ENCODE results near the gene CSF1R.

CSF1R gene

DNA sequence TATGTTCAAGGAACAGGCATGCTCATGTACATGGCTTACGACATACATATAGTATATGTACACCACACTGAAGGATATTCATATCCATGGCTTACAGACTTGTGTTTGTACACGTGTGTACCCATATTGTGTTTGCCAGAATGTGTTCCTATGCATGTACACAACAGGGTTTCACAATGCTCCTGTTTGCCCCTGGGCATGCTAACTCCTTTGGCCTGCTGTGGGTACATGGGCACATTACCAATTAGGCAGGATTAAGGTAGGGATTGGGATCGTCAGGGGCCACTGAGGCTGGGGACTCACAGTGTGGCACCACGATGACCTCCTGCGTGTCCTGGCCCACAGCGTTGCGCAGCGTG lies 43.1 kb upstream of the CSF1R start:
- Histone ChIP-seq H4K20me1 (ENCODE audit: insufficient read depth, low read length) (no peaks in the 10 kb centered on the region), H3K79me2 (ENCODE audit: insufficient read depth, low read length) (no peaks in the 10 kb centered on the region), H3K9ac (ENCODE audit: low read depth, low read length) (no peak overlapping the region), H3K27ac (ENCODE audit: low read length) (no peak overlapping the region), H3K27me3 (ENCODE audit: insufficient read depth, low read length, poor library complexity) (no peaks in the 10 kb centered on the region), H3K4me2 (ENCODE audit: insufficient read depth, low read length) (no peak overlapping the region), H2AFZ (ENCODE audit: low read depth, low read length) (no peak overlapping the region), H3K36me3 (ENCODE audit: insufficient read depth, low read length) (no peaks in the 10 kb centered on the region; the same call in 1 of the 2 replicates), H3K9me3 (ENCODE audit: insufficient read depth, low read length, severe bottlenecking) (no peaks in the 10 kb centered on the region), H3K4me3 (ENCODE audit: low read depth in 1 of 2, low read length in 2 of 2) (no peak overlapping the region), H3K4me1 (ENCODE audit: insufficient read depth, low read length) (no peaks in the 10 kb centered on the region)
- TF ChIP-seq EZH2 (IDR thresholded peaks at IDR 0.05; ENCODE audit: borderline replicate concordance, low read depth, low read length, severe bottlenecking) = no peak
- TF ChIP-seq, protein P1, sequence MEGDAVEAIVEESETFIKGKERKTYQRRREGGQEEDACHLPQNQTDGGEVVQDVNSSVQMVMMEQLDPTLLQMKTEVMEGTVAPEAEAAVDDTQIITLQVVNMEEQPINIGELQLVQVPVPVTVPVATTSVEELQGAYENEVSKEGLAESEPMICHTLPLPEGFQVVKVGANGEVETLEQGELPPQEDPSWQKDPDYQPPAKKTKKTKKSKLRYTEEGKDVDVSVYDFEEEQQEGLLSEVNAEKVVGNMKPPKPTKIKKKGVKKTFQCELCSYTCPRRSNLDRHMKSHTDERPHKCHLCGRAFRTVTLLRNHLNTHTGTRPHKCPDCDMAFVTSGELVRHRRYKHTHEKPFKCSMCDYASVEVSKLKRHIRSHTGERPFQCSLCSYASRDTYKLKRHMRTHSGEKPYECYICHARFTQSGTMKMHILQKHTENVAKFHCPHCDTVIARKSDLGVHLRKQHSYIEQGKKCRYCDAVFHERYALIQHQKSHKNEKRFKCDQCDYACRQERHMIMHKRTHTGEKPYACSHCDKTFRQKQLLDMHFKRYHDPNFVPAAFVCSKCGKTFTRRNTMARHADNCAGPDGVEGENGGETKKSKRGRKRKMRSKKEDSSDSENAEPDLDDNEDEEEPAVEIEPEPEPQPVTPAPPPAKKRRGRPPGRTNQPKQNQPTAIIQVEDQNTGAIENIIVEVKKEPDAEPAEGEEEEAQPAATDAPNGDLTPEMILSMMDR (IDR thresholded peaks at IDR 0.05; ENCODE audit: borderline replicate concordance, extremely low read depth, low read length, poor library complexity, severe bottlenecking) = no peak
- ATAC-seq (ENCODE audit: insufficient read depth, low read depth) = no peak
- no peak for DNase-seq

DNA sequence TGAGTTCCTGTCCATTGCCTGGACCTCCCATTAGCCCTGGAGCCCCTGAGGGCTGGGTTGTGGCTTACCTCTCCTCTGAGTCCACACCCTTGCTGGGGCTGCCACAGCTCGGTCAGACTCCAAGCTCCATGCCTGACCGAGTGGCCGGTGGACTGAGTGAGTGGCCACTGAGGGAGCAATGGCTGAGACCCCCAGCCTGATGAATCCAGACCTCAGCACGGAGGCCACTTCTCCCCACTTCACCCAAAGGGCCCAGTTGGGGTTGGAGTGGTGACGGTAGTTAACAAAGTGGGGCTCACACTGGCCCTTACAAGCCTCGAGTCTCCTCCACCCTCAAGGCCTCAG lies 40.5 kb upstream of the CSF1R start:
- ATAC-seq (ENCODE audit: insufficient read depth, low read depth) = no peak
- H2AFZ ChIP-seq (ENCODE audit: low read depth, low read length) = no peak overlapping the region

DNA sequence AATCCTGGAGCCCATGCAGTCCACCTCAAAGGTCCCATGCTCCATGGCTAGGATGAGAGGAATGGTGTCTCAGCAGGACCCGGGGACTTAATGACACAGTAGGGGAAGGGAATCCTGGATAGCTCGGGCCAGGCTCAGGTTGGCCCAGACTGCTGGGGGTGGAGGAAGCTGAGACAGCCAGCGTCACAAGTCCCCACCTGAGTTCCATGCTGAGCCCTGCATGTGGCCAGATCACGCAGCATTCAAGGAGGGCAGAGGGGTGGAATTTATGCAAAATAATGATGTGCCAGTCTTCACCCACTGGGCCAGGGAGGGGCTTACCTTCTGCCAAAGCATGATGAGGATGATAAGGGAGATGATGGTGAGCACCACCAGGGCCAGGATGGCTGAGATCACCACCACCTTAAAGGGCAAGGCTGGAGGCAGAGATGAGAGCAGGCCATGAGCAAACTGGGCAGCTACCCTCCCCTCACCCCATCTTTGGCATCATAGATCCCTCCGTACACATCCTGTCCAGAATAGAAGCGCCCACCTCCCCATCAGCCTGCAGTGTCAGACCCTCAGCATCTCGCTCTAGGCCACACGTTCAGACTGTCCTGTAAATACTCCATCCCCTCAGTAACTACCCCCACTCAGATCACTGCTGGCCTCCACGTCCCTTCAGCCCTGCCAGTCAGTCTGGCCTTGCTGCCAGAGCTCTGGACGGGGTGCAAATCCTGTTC lies 40.0 kb upstream of the CSF1R start:
- H3K4me2 ChIP-seq (ENCODE audit: insufficient read depth, low read length) = no peak overlapping the region
- ATAC-seq (ENCODE audit: insufficient read depth, low read depth) (no peak), DNase-seq (no peak)
- H4K20me1 ChIP-seq (ENCODE audit: insufficient read depth, low read length) = no peaks in the 10 kb centered on the region
- no peaks in the 10 kb centered on the region for H3K9me3 ChIP-seq (ENCODE audit: insufficient read depth, low read length, severe bottlenecking)
- no peaks in the 10 kb centered on the region for H3K79me2 ChIP-seq (ENCODE audit: insufficient read depth, low read length)
- H3K9ac ChIP-seq (ENCODE audit: low read depth, low read length) = no peak overlapping the region
- no peaks in the 10 kb centered on the region for H3K27me3 ChIP-seq (ENCODE audit: insufficient read depth, low read length, poor library complexity)
- H3K4me1 ChIP-seq (ENCODE audit: insufficient read depth, low read length) = no peaks in the 10 kb centered on the region
- H2AFZ ChIP-seq (ENCODE audit: low read depth, low read length) = no peak overlapping the region
- no peak overlapping the region for H3K27ac ChIP-seq (ENCODE audit: low read length)
- H3K4me3 ChIP-seq (ENCODE audit: low read depth in 1 of 2, low read length in 2 of 2) = no peak overlapping the region
- TF ChIP-seq, protein P1 (IDR thresholded peaks at IDR 0.05; ENCODE audit: borderline replicate concordance, extremely low read depth, low read length, poor library complexity, severe bottlenecking) = no peak
- TF ChIP-seq EZH2 (IDR thresholded peaks at IDR 0.05; ENCODE audit: borderline replicate concordance, low read depth, low read length, severe bottlenecking) = no peak
- no peaks in the 10 kb centered on the region; the same call in 1 of the 2 replicates for H3K36me3 ChIP-seq (ENCODE audit: insufficient read depth, low read length)

More for the DNA sequence above, 40.5 kb upstream of the CSF1R start:
- Histone ChIP-seq H3K27ac (ENCODE audit: low read length) (no peak overlapping the region), H4K20me1 (ENCODE audit: insufficient read depth, low read length) (no peaks in the 10 kb centered on the region), H3K9ac (ENCODE audit: low read depth, low read length) (no peak overlapping the region), H3K27me3 (ENCODE audit: insufficient read depth, low read length, poor library complexity) (no peaks in the 10 kb centered on the region), H3K36me3 (ENCODE audit: insufficient read depth, low read length) (no peaks in the 10 kb centered on the region; the same call in 1 of the 2 replicates), H3K9me3 (ENCODE audit: insufficient read depth, low read length, severe bottlenecking) (no peaks in the 10 kb centered on the region), H3K4me1 (ENCODE audit: insufficient read depth, low read length) (no peaks in the 10 kb centered on the region), H3K4me2 (ENCODE audit: insufficient read depth, low read length) (no peak overlapping the region), H3K4me3 (ENCODE audit: low read depth in 1 of 2, low read length in 2 of 2) (no peak overlapping the region), H3K79me2 (ENCODE audit: insufficient read depth, low read length) (no peaks in the 10 kb centered on the region)
- no peak for DNase-seq
- TF ChIP-seq, protein P1 (IDR thresholded peaks at IDR 0.05; ENCODE audit: borderline replicate concordance, extremely low read depth, low read length, poor library complexity, severe bottlenecking) = no peak
- no peak for TF ChIP-seq EZH2 (IDR thresholded peaks at IDR 0.05; ENCODE audit: borderline replicate concordance, low read depth, low read length, severe bottlenecking)
